SKM-1 (cell line): Measurements from ENCODE around the gene ARHGEF25.
"Not testable (repeated sequence)": the region's sequence is repeated elsewhere in the genome, so short reads cannot be mapped to it uniquely, and the experiment has no call there.

Source experiments
- DNase-seq: peaks from one replicate; lab custom pipeline; 2025; ENCODE audit not compliant: unreplicated experiment; lab: John Stamatoyannopoulos, UW

Gene ARHGEF25

GRCh38 chr12:57609101-57609780 lies 2.0 kb upstream of the ARHGEF25 start:
- DNase-seq: no peak

GRCh38 chr12:57609781-57610553 lies 1.3 kb upstream of the ARHGEF25 start:
- DNase-seq: no peak

GRCh38 chr12:57610554-57611107 lies 604 bp upstream of the ARHGEF25 start:
- no peak for DNase-seq

GRCh38 chr12:57611827-57612710 lies 834 bp downstream of the ARHGEF25 start:
- DNase-seq: no peak

GRCh38 chr12:57612711-57613426 lies 1.6 kb downstream of the ARHGEF25 start:
- DNase-seq: no peak

GRCh38 chr12:57613427-57614109 lies 2.3 kb downstream of the ARHGEF25 start:
- DNase-seq: no peak

GRCh38 chr12:57614178-57614947 lies 3.1 kb downstream of the ARHGEF25 start:
- DNase-seq: no peak

- no peak for DNase-seq
These were observed 3.8 kb downstream of the ARHGEF25 start for GRCh38 chr12:57614948-57615500.

GRCh38 chr12:57615637-57616036 lies 4.4 kb downstream of the ARHGEF25 start:
- no peak for DNase-seq

GRCh38 chr12:57616383-57617101 lies 5.3 kb downstream of the ARHGEF25 start:
- no peak for DNase-seq

GRCh38 chr12:57617942-57618341 lies 6.7 kb downstream of the ARHGEF25 start:
- no peak for DNase-seq

- DNase-seq: not testable (repeated sequence)
These were observed 7.2 kb downstream of the ARHGEF25 start for GRCh38 chr12:57618431-57618830.

GRCh38 chr12:57618966-57619433 lies 7.8 kb downstream of the ARHGEF25 start:
- no peak for DNase-seq

- no peak for DNase-seq
These were observed 8.4 kb downstream of the ARHGEF25 start for GRCh38 chr12:57619434-57620244.

- no peak for DNase-seq
These were observed 9.2 kb downstream of the ARHGEF25 start for GRCh38 chr12:57620245-57620935.

- DNase-seq: no peak
These were observed 9.8 kb downstream of the ARHGEF25 start for GRCh38 chr12:57620936-57621496.
